NCI-H146 treated with DMSO at 0.1 percent for 48 hours (cell line): ENCODE data around the gene MYO18B.

Experiments
- DNase-seq: peaks from one replicate; lab custom pipeline; 2025; ENCODE audit not compliant: unreplicated experiment; lab: John Stamatoyannopoulos, UW

MYO18B gene

GRCh38 chr22:25822344-25822743 lies 80.4 kb downstream of the MYO18B start:
- DNase-seq: no peak

- no peak for DNase-seq
These were observed 81.3 kb downstream of the MYO18B start for GRCh38 chr22:25823276-25823675.

GRCh38 chr22:25824828-25825423 lies 82.9 kb downstream of the MYO18B start:
- no peak for DNase-seq

- DNase-seq: no peak
These were observed 85.4 kb downstream of the MYO18B start for GRCh38 chr22:25827415-25827814.

GRCh38 chr22:25828422-25828821 lies 86.4 kb downstream of the MYO18B start:
- no peak for DNase-seq

- DNase-seq: no peak
These were observed 87.2 kb downstream of the MYO18B start for GRCh38 chr22:25829237-25829636.

- no peak for DNase-seq
These were observed 88.1 kb downstream of the MYO18B start for GRCh38 chr22:25829808-25830777.

- DNase-seq: no peak
These were observed 91.1 kb downstream of the MYO18B start for GRCh38 chr22:25833091-25833490.

- no peak for DNase-seq
These were observed 91.7 kb downstream of the MYO18B start for GRCh38 chr22:25833676-25834075.

- DNase-seq: no peak
These were observed 92.5 kb downstream of the MYO18B start for GRCh38 chr22:25834490-25834889.

- no peak for DNase-seq
These were observed 93.4 kb downstream of the MYO18B start for GRCh38 chr22:25835348-25835747.

GRCh38 chr22:25837288-25837900 lies 95.4 kb downstream of the MYO18B start:
- no peak for DNase-seq

- DNase-seq: no peak
These were observed 97.2 kb downstream of the MYO18B start for GRCh38 chr22:25838960-25839741.

GRCh38 chr22:25839755-25840154 lies 97.8 kb downstream of the MYO18B start:
- no peak for DNase-seq

- no peak for DNase-seq
These were observed 98.2 kb downstream of the MYO18B start for GRCh38 chr22:25840167-25840566.

- DNase-seq: no peak
These were observed 98.9 kb downstream of the MYO18B start for GRCh38 chr22:25840891-25841290.

- DNase-seq: no peak
These were observed 99.8 kb downstream of the MYO18B start for GRCh38 chr22:25841775-25842174.

- peak; percentile 2 for DNase-seq
These were observed 101.8 kb downstream of the MYO18B start for GRCh38 chr22:25843660-25844405.

GRCh38 chr22:25844601-25845000 lies 102.6 kb downstream of the MYO18B start:
- DNase-seq: no peak

GRCh38 chr22:25845985-25846745 lies 104.2 kb downstream of the MYO18B start:
- DNase-seq: no peak
